ENCODE measurements around the gene CHST6. TPM values are rescaled to one million over a fixed set of nuclear protein-coding genes. Genes with fewer than 3 reads are reported as not detected.

Gene CHST6
- total and polyA plus RNA-seq, 10 of the 15 experiments (the other 5 are each of a cell fraction or from before 2014, with no cell fraction given), result 0.14 to 2.5 (median 0.51) TPM

- TF ChIP-seq E4F1 (IDR thresholded peaks at IDR 0.05; ENCODE audit: borderline replicate concordance, partially characterized antibody), result peak; percentile 79
- peak; percentile 53; the same call in 1 of the 2 replicates for TF ChIP-seq HCFC1 (IDR thresholded peaks at IDR 0.05; ENCODE audit: low read length)
- TF ChIP-seq ZNF384 (IDR thresholded peaks at IDR 0.05; ENCODE audit: borderline replicate concordance, low read depth, low read length), result no peak
- TF ChIP-seq ESRRA (IDR thresholded peaks at IDR 0.05; ENCODE audit: low read length), result no peak
- no peak for TF ChIP-seq ZBTB11 (CRISPR knock-in tag; IDR thresholded peaks at IDR 0.05)
- TF ChIP-seq EGR1 (IDR thresholded peaks at IDR 0.05; ENCODE audit: borderline replicate concordance in 1 of 2, low read depth in 2 of 2, low read length in 2 of 2), result peak; percentile 37 to 45; a peak in 1 of 3 replicates
- no peak for TF ChIP-seq TCF7 (IDR thresholded peaks at IDR 0.05; ENCODE audit: borderline replicate concordance)
- TF ChIP-seq NBN (IDR thresholded peaks at IDR 0.05), result peak; percentile 91
- peak; percentile 83; the same call in 1 of the 2 replicates for TF ChIP-seq ZNF207 (IDR thresholded peaks at IDR 0.05; ENCODE audit: borderline replicate concordance)
- TF ChIP-seq MEF2B (IDR thresholded peaks at IDR 0.05; ENCODE audit: partially characterized antibody, poor library complexity, severe bottlenecking), result peak; percentile 50
- TF ChIP-seq EZH2 (IDR thresholded peaks at IDR 0.05; ENCODE audit: borderline replicate concordance, control insufficient read depth, low read depth, low read length), result no peak
- TF ChIP-seq WRNIP1 (IDR thresholded peaks at IDR 0.05; ENCODE audit: borderline replicate concordance, low read depth, low read length), result no peak
- TF ChIP-seq CHD2 (IDR thresholded peaks at IDR 0.05; ENCODE audit: borderline replicate concordance, low read depth, low read length), result peak; percentile 88; the same call in 1 of the 2 replicates
- no peak for TF ChIP-seq TBL1XR1 (IDR thresholded peaks at IDR 0.05; ENCODE audit: low read depth, low read length)
- TF ChIP-seq IKZF1 (conservative IDR thresholded peaks at IDR 0.05), result peak; percentile 92
- TF ChIP-seq BCL3 (IDR thresholded peaks at IDR 0.05; ENCODE audit: borderline replicate concordance, insufficient read depth, low read depth, low read length, poor library complexity, severe bottlenecking), result no peak
- TF ChIP-seq MAX (IDR thresholded peaks at IDR 0.05; ENCODE audit: low read depth, low read length), result peak; percentile 76; the same call in 1 of the 2 replicates
- TF ChIP-seq POU2F2 (IDR thresholded peaks at IDR 0.05; ENCODE audit: borderline replicate concordance, low read depth, low read length), result no peak; the same call in 2 of the 3 replicates
These were observed 30.9 kb downstream of the CHST6 start, which contains the start of gene TMEM170A (continued) for GRCh38 chr16:75464122-75464918.

Measured in GM12878 (cell line).